ENCODE data around the gene IZUMO4.

DNA sequence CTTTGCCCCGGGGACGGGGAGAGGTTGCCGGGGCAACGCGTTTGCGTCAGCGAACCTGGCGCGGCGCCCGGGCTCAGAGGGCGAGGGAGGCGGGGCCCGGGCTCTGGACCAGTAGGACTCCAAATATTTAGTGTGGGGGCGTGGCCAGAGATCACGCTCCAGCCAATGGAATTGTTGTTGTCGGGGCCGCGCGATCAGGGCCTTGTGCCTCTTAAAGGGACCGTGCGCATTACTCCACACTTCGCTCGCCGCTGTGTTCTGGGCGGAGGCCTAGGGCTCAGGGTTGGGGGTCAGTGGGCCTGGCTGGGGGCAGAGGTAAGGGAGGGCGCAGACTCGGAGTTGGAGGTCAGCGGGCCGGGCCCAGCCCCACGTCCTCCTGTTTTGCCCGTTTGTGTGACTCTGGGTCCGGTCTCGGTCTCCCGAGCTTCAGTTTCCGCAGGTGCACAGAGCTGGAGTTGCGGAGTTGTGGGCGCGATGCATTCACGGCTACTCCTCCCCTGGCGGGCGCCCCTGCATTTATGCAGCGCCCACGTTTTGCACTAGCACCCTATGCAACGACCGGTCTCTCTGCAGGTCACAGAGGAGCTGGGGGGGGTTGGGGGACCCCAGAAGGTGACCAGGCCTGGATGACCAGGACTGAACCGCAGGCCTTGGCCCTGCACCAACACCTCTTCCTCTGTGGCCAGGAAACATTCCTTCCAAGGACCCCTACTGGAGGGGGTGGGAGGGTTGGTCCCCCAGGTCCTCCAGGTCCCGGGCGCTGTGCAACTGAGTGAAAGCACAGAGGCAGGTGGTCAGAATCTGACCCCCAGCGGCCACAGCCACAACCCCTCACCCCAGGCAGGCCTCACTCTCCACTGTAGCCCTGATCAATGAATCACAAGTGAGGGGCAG lies 35.0 kb upstream of the IZUMO4 start:
- TF ChIP-seq, protein P1, sequence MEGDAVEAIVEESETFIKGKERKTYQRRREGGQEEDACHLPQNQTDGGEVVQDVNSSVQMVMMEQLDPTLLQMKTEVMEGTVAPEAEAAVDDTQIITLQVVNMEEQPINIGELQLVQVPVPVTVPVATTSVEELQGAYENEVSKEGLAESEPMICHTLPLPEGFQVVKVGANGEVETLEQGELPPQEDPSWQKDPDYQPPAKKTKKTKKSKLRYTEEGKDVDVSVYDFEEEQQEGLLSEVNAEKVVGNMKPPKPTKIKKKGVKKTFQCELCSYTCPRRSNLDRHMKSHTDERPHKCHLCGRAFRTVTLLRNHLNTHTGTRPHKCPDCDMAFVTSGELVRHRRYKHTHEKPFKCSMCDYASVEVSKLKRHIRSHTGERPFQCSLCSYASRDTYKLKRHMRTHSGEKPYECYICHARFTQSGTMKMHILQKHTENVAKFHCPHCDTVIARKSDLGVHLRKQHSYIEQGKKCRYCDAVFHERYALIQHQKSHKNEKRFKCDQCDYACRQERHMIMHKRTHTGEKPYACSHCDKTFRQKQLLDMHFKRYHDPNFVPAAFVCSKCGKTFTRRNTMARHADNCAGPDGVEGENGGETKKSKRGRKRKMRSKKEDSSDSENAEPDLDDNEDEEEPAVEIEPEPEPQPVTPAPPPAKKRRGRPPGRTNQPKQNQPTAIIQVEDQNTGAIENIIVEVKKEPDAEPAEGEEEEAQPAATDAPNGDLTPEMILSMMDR (IDR thresholded peaks at IDR 0.05) = no peak
- no peak for TF ChIP-seq EZH2 (IDR thresholded peaks at IDR 0.05; ENCODE audit: borderline replicate concordance, insufficient read depth, low read depth, low read length, poor library complexity, severe bottlenecking)

All from B cell (primary cell).